ENCODE measurements around the gene TRIM72. TPM values are rescaled to one million over a fixed set of nuclear protein-coding genes. Genes with fewer than 3 reads are reported as not detected.
A peak's percentile ranks its signal among the peaks of the same experiment; 100 is the strongest.

Gene TRIM72
- total RNA-seq, 1 experiment from 2014 or later = 0.08 TPM

DNA sequence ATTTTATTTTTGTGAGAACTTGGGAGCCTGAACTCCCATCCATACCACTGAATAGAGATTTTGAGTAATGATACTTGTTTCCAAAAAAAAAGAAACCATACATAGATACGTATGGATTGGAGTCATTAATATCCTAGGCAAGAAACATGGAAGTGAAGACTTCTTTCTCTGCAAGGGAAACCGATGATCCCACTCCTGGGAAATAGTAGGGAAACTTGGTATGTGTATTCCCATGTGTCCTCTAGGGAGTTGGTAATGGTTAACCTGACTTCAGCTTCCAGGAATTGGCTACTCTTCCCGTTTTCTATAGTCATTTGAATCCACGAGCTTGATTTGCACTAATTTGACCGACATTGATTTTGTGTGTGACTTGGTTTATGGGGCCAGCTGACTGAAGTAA, 28.6 kb upstream of the TRIM72 start:
- ChIA-PET POLR2A (no interaction called here), CTCF (no interaction called here)
- H3K9me3 ChIP-seq (ENCODE audit: control insufficient read depth, insufficient read depth, low read depth, low read length) = no peaks in the 10 kb centered on the region
- TF ChIP-seq, protein P1, sequence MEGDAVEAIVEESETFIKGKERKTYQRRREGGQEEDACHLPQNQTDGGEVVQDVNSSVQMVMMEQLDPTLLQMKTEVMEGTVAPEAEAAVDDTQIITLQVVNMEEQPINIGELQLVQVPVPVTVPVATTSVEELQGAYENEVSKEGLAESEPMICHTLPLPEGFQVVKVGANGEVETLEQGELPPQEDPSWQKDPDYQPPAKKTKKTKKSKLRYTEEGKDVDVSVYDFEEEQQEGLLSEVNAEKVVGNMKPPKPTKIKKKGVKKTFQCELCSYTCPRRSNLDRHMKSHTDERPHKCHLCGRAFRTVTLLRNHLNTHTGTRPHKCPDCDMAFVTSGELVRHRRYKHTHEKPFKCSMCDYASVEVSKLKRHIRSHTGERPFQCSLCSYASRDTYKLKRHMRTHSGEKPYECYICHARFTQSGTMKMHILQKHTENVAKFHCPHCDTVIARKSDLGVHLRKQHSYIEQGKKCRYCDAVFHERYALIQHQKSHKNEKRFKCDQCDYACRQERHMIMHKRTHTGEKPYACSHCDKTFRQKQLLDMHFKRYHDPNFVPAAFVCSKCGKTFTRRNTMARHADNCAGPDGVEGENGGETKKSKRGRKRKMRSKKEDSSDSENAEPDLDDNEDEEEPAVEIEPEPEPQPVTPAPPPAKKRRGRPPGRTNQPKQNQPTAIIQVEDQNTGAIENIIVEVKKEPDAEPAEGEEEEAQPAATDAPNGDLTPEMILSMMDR (IDR thresholded peaks at IDR 0.05) = no peak
- TF ChIP-seq SIN3A (IDR thresholded peaks at IDR 0.05; ENCODE audit: borderline replicate concordance, insufficient read depth, low read depth, low read length) = no peak
- TF ChIP-seq, protein P2, sequence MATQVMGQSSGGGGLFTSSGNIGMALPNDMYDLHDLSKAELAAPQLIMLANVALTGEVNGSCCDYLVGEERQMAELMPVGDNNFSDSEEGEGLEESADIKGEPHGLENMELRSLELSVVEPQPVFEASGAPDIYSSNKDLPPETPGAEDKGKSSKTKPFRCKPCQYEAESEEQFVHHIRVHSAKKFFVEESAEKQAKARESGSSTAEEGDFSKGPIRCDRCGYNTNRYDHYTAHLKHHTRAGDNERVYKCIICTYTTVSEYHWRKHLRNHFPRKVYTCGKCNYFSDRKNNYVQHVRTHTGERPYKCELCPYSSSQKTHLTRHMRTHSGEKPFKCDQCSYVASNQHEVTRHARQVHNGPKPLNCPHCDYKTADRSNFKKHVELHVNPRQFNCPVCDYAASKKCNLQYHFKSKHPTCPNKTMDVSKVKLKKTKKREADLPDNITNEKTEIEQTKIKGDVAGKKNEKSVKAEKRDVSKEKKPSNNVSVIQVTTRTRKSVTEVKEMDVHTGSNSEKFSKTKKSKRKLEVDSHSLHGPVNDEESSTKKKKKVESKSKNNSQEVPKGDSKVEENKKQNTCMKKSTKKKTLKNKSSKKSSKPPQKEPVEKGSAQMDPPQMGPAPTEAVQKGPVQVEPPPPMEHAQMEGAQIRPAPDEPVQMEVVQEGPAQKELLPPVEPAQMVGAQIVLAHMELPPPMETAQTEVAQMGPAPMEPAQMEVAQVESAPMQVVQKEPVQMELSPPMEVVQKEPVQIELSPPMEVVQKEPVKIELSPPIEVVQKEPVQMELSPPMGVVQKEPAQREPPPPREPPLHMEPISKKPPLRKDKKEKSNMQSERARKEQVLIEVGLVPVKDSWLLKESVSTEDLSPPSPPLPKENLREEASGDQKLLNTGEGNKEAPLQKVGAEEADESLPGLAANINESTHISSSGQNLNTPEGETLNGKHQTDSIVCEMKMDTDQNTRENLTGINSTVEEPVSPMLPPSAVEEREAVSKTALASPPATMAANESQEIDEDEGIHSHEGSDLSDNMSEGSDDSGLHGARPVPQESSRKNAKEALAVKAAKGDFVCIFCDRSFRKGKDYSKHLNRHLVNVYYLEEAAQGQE (IDR thresholded peaks at IDR 0.05; ENCODE audit: insufficient read depth in 1 of 2, low read depth in 2 of 2, low read length in 1 of 2) = no peak
- H3K36me3 ChIP-seq (ENCODE audit: control insufficient read depth, insufficient read depth, low read length) = peaks cover 75% of the 10 kb centered on the region
- BruUV-seq (replicated peaks) = no TSS peak
- peaks cover 13% of the 10 kb centered on the region for H3K4me1 ChIP-seq (ENCODE audit: control insufficient read depth, insufficient read depth, low read length)
- intact Hi-C loops (cut with micrococcal nuclease; ENCODE audit: unreplicated experiment) = no loop called here
- H3K4me3 ChIP-seq (ENCODE audit: low read depth in 2 of 2, low read length in 2 of 2) = no peak overlapping the region
- no peak for ATAC-seq
- H3K27me3 ChIP-seq (ENCODE audit: control insufficient read depth, insufficient read depth, low read length) = no peaks in the 10 kb centered on the region
- in situ Hi-C loops (cut with HindIII; ENCODE audit: low pct_unique_long_range_greater_than_20kb, low sequenced_read_pairs) = no loop called here
- no peak for DNase-seq (ENCODE audit: low read depth, low spot score)
- no peak overlapping the region for H3K27ac ChIP-seq (ENCODE audit: low read length)

DNA sequence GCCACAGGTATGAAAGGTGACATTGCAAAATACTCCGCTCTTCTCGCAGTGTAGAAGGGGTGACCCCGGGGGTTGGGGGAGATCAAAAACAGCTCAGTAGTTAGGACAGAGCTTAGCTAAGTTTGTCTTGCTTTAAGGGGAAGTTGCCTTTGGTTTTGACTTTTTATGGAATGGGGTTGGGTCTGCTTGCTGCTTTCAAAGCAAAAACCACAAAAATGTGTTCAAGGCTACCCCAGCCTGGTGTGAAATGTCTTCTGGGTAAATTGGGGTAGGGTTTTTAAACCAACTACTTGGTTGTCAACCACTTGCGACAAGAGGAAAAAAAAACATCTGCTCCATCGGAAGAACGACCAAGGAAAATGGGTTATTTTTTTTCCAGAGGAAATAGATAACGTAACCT, 27.7 kb upstream of the TRIM72 start:
- no TSS peak for BruUV-seq (replicated peaks)
- Histone ChIP-seq H3K36me3 (ENCODE audit: control insufficient read depth, insufficient read depth, low read length) (peaks cover 80% of the 10 kb centered on the region), H3K9me3 (ENCODE audit: control insufficient read depth, insufficient read depth, low read depth, low read length) (no peaks in the 10 kb centered on the region), H3K27ac (ENCODE audit: low read length) (peak overlapping the region; percentile 32; the same call in 1 of the 2 replicates), H3K4me1 (ENCODE audit: control insufficient read depth, insufficient read depth, low read length) (peaks cover 13% of the 10 kb centered on the region), H3K4me3 (ENCODE audit: low read depth in 2 of 2, low read length in 2 of 2) (no peak overlapping the region), H3K27me3 (ENCODE audit: control insufficient read depth, insufficient read depth, low read length) (no peaks in the 10 kb centered on the region)
- intact Hi-C loops (cut with micrococcal nuclease; ENCODE audit: unreplicated experiment) (no loop called here), in situ Hi-C loops (cut with HindIII; ENCODE audit: low pct_unique_long_range_greater_than_20kb, low sequenced_read_pairs) (no loop called here)
- no peak for TF ChIP-seq TCF7L2 (IDR thresholded peaks at IDR 0.05; ENCODE audit: low read depth, low read length)
- TF ChIP-seq, protein P1 (IDR thresholded peaks at IDR 0.05) = no peak
- no peak for TF ChIP-seq SIN3A (IDR thresholded peaks at IDR 0.05; ENCODE audit: borderline replicate concordance, insufficient read depth, low read depth, low read length)
- TF ChIP-seq, protein P2 (IDR thresholded peaks at IDR 0.05; ENCODE audit: insufficient read depth in 1 of 2, low read depth in 2 of 2, low read length in 1 of 2) = no peak
- TF ChIP-seq POLR2AphosphoS5 (IDR thresholded peaks at IDR 0.05; ENCODE audit: low read depth, low read length) = no peak
- ATAC-seq (no peak), DNase-seq (ENCODE audit: low read depth, low spot score) (no peak)
- ChIA-PET CTCF (no interaction called here), POLR2A (interaction anchor here (0.6 kb wide), 1 partner anchor 186 kb away, joined by 9 read pairs; no protein-coding TSS in a partner anchor)
